Measurements from ENCODE around the gene PLEKHA3. TPM values are rescaled to one million over a fixed set of nuclear protein-coding genes. Genes with fewer than 3 reads are reported as not detected.

The PLEKHA3 gene
- total and polyA plus RNA-seq, 2 experiments from 2014 or later: 9.1 to 32.1 TPM

Other genes starting within 250 kb of the PLEKHA3 start
- gene PRKRA, start 29.3 kb upstream of the PLEKHA3 start, total RNA-seq: 51.7 and 53.0 TPM in 2 replicates
- gene PRKRA, start 29.3 kb upstream of the PLEKHA3 start, polyA plus RNA-seq: 33.4 and 39.8 TPM in 2 replicates
- 3.8 and 3.9 TPM in 2 replicates for gene PJVK, start 29.1 kb upstream of the PLEKHA3 start, total RNA-seq
- gene PJVK, start 29.1 kb upstream of the PLEKHA3 start, polyA plus RNA-seq: 3.2 and 4.6 TPM in 2 replicates
- gene FKBP7, start 1.9 kb upstream of the PLEKHA3 start, total RNA-seq: 44.9 and 45.4 TPM in 2 replicates
- 93.9 and 113 TPM in 2 replicates for gene FKBP7, start 1.9 kb upstream of the PLEKHA3 start, polyA plus RNA-seq